Medulla oblongata (tissue), 1 donor: ENCODE results near the gene SKI.

Experiments used
- DNase-seq: peaks from one replicate; pipeline ENCODE4 v3.0.0-alpha.2; 2015; ENCODE audit errors: extremely low spot score

SKI gene

GRCh38 chr1:2229911-2230731, 2.0 kb downstream of the SKI start:
- peak; percentile 71 for DNase-seq

GRCh38 chr1:2230781-2231531, 2.8 kb downstream of the SKI start:
- DNase-seq = peak; percentile 76

GRCh38 chr1:2231532-2232254, 3.6 kb downstream of the SKI start:
- DNase-seq = peak; percentile 80

GRCh38 chr1:2232255-2232915, 4.3 kb downstream of the SKI start:
- DNase-seq = no peak

- DNase-seq = no peak
Observed at GRCh38 chr1:2232916-2233438, 4.9 kb downstream of the SKI start.

GRCh38 chr1:2233468-2233867, 5.3 kb downstream of the SKI start:
- peak; percentile 2 for DNase-seq

GRCh38 chr1:2233997-2234761, 6.1 kb downstream of the SKI start:
- peak; percentile 90 for DNase-seq

- DNase-seq = no peak
Observed at GRCh38 chr1:2234762-2235113, 6.6 kb downstream of the SKI start.

GRCh38 chr1:2235300-2235998, 7.3 kb downstream of the SKI start:
- DNase-seq = no peak

GRCh38 chr1:2236695-2237677, 8.9 kb downstream of the SKI start:
- no peak for DNase-seq

- DNase-seq = peak; percentile 48
Observed at GRCh38 chr1:2237773-2238172, 9.7 kb downstream of the SKI start.

- no peak for DNase-seq
Observed at GRCh38 chr1:2238361-2239012, 10.4 kb downstream of the SKI start.

GRCh38 chr1:2239013-2239370, 10.9 kb downstream of the SKI start:
- DNase-seq = no peak

- no peak for DNase-seq
Observed at GRCh38 chr1:2239384-2239985, 11.4 kb downstream of the SKI start.

- DNase-seq = peak; percentile 79
Observed at GRCh38 chr1:2240270-2241156, 12.4 kb downstream of the SKI start.

- DNase-seq = no peak
Observed at GRCh38 chr1:2241820-2242219, 13.7 kb downstream of the SKI start.
